ENCODE measurements around the gene ENTPD8. TPM values are rescaled to one million over a fixed set of nuclear protein-coding genes. Genes with fewer than 3 reads are reported as not detected.

ENTPD8 gene
- total and polyA plus RNA-seq, 2 donors (not counting 1 experiment from before 2014, with no cell fraction given): not detected

DNA sequence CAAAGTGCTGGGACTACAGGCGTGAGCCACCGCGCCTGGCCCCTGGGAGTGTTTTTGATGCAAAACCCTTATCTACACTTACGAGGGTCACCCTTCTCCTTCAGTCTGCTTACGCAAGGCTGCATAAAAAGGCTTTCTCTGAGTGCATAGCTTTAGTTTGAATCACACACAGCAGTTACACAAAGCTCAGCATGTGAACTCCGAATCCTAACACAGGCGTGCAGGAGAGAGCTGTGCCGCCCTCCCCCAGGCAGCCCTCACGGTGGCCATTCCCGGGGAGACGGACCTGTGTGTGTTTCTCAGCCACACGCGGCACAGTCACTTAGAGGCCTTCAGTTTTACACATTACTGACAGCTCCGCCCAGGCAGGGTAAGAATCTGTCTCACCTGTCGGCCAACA, 44.9 kb downstream of the ENTPD8 start:
- Mint-ChIP-seq H3K4me1 (peaks cover 17% of the 10 kb centered on the region), H3K4me3 (no peak overlapping the region), H3K9me3 (ENCODE audit: insufficient read depth) (no peaks in the 10 kb centered on the region), H3K27ac (no peak overlapping the region), H3K27me3 (no peaks in the 10 kb centered on the region)
- Histone ChIP-seq H3K36me3 (replicated peaks in 1 of 2; ENCODE audit: control extremely low read depth in 1 of 2, control insufficient read depth in 1 of 2, extremely low read depth in 1 of 2, insufficient read depth in 2 of 2, low read length in 1 of 2) (no peaks in the 10 kb centered on the region), H3K4me1 (ENCODE audit: control insufficient read depth in 2 of 2, insufficient read depth in 2 of 2, low read length in 2 of 2) (peaks cover 9 to 17% of the 10 kb centered on the region in 2 donors), H3K9ac (ENCODE audit: low read length) (no peak overlapping the region), H3K4me3 (ENCODE audit: control extremely low read depth in 1 of 5, extremely low read depth in 1 of 5, insufficient read depth in 1 of 5, low read depth in 2 of 5, low read length in 4 of 5) (no peak overlapping the region), H3K9me3 (ENCODE audit: control extremely low read depth in 1 of 3, control insufficient read depth in 2 of 3, insufficient read depth in 1 of 3, low read length in 2 of 3) (peaks cover 0 to 24% (median 0%) of the 10 kb centered on the region in 3 donors), H4K20me1 (ENCODE audit: control insufficient read depth, insufficient read depth, low read length, poor library complexity, severe bottlenecking) (peaks cover 4% of the 10 kb centered on the region), H3K27ac (ENCODE audit: low read length in 2 of 2) (no peak overlapping the region), H3K27me3 (replicated peaks in 1 of 4; ENCODE audit: control extremely low read depth in 1 of 4, control insufficient read depth in 3 of 4, insufficient read depth in 4 of 4, low read length in 3 of 4) (no peaks in the 10 kb centered on the region), H3K4me2 (replicated peaks; ENCODE audit: low read depth, low read length, poor library complexity, severe bottlenecking) (no peak overlapping the region), H2AFZ (ENCODE audit: insufficient read depth, low read depth, low read length, poor library complexity, severe bottlenecking) (no peak overlapping the region), H3K79me2 (ENCODE audit: control insufficient read depth, insufficient read depth, low read length) (no peaks in the 10 kb centered on the region)
- ATAC-seq (ENCODE audit: low read depth) (no peak), DNase-seq (no peak)
- intact Hi-C loops (cut with micrococcal nuclease): no loop called here
- WGBS (ENCODE audit: insufficient coverage): 93% methylated on average over 13 of the region's 15 CpGs
- no peak for TF ChIP-seq EZH2 (IDR thresholded peaks at IDR 0.05; ENCODE audit: borderline replicate concordance, insufficient read depth, low read depth, low read length, poor library complexity, severe bottlenecking)
- TF ChIP-seq, protein P1, sequence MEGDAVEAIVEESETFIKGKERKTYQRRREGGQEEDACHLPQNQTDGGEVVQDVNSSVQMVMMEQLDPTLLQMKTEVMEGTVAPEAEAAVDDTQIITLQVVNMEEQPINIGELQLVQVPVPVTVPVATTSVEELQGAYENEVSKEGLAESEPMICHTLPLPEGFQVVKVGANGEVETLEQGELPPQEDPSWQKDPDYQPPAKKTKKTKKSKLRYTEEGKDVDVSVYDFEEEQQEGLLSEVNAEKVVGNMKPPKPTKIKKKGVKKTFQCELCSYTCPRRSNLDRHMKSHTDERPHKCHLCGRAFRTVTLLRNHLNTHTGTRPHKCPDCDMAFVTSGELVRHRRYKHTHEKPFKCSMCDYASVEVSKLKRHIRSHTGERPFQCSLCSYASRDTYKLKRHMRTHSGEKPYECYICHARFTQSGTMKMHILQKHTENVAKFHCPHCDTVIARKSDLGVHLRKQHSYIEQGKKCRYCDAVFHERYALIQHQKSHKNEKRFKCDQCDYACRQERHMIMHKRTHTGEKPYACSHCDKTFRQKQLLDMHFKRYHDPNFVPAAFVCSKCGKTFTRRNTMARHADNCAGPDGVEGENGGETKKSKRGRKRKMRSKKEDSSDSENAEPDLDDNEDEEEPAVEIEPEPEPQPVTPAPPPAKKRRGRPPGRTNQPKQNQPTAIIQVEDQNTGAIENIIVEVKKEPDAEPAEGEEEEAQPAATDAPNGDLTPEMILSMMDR (IDR thresholded peaks at IDR 0.05): no peak
- ChIA-PET POLR2A (no interaction called here), CTCF (no interaction called here)

- H3K4me2 ChIP-seq (replicated peaks; ENCODE audit: low read depth, low read length, poor library complexity, severe bottlenecking): no peak overlapping the region
- POLR2A ChIA-PET: no interaction called here
- DNase-seq (no peak), ATAC-seq (ENCODE audit: low read depth) (no peak)
- CTCF ChIA-PET: no interaction called here
- no peaks in the 10 kb centered on the region for H3K27me3 ChIP-seq (replicated peaks in 1 of 4; ENCODE audit: control extremely low read depth in 1 of 4, control insufficient read depth in 3 of 4, insufficient read depth in 4 of 4, low read length in 3 of 4)
- no peak overlapping the region for H3K4me3 Mint-ChIP-seq
- H3K9me3 Mint-ChIP-seq (ENCODE audit: insufficient read depth): no peaks in the 10 kb centered on the region
- intact Hi-C loops (cut with micrococcal nuclease): no loop called here
- H3K4me1 Mint-ChIP-seq: peaks cover 17% of the 10 kb centered on the region
- H3K27me3 Mint-ChIP-seq: no peaks in the 10 kb centered on the region
- H3K79me2 ChIP-seq (ENCODE audit: control insufficient read depth, insufficient read depth, low read length): no peaks in the 10 kb centered on the region
- H3K27ac Mint-ChIP-seq: no peak overlapping the region
- no peaks in the 10 kb centered on the region for H3K36me3 ChIP-seq (replicated peaks in 1 of 2; ENCODE audit: control extremely low read depth in 1 of 2, control insufficient read depth in 1 of 2, extremely low read depth in 1 of 2, insufficient read depth in 2 of 2, low read length in 1 of 2)
- H3K4me1 ChIP-seq (ENCODE audit: control insufficient read depth in 2 of 2, insufficient read depth in 2 of 2, low read length in 2 of 2): peaks cover 10 to 12% of the 10 kb centered on the region in 2 donors
- no peak overlapping the region for H3K27ac ChIP-seq (ENCODE audit: low read length in 2 of 2)
- H3K9me3 ChIP-seq (ENCODE audit: control extremely low read depth in 1 of 3, control insufficient read depth in 2 of 3, insufficient read depth in 1 of 3, low read length in 2 of 3): peaks cover 0 to 23% (median 0%) of the 10 kb centered on the region in 3 donors
- no peak overlapping the region for H3K9ac ChIP-seq (ENCODE audit: low read length)
- TF ChIP-seq, protein P1 (IDR thresholded peaks at IDR 0.05): no peak
- TF ChIP-seq EZH2 (IDR thresholded peaks at IDR 0.05; ENCODE audit: borderline replicate concordance, insufficient read depth, low read depth, low read length, poor library complexity, severe bottlenecking): no peak
- H4K20me1 ChIP-seq (ENCODE audit: control insufficient read depth, insufficient read depth, low read length, poor library complexity, severe bottlenecking): peaks cover 4% of the 10 kb centered on the region
- 99% methylated on average over 11 of the region's 11 CpGs for WGBS (ENCODE audit: insufficient coverage)
- H2AFZ ChIP-seq (ENCODE audit: insufficient read depth, low read depth, low read length, poor library complexity, severe bottlenecking): no peak overlapping the region
- no peak overlapping the region for H3K4me3 ChIP-seq (ENCODE audit: control extremely low read depth in 1 of 5, extremely low read depth in 1 of 5, insufficient read depth in 1 of 5, low read depth in 2 of 5, low read length in 4 of 5)
Observed at GRCh38 chr9:137395666-137396010, 45.5 kb downstream of the ENTPD8 start.

All from B cell (primary cell).